ENCODE results near the gene FAM181A.

FAM181A gene

DNA sequence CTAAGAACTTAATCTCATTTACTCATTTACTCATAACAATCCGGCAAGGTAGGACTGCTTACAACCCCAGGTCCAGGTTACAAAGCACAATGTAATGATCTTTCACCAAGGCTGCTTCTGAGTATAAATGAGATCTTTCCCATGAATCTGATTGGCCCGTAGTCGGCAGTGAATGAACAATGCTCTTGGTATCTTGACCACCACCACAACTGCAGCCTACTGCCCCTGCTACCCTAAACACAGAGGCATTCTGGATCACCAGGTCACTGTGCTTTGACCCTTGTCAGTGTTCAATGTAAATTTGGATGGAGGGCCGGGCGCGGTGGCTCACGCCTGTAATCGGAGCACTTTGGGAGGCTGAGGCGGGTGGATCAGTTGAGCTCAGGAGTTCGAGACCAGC is 15.9 kb downstream of the FAM181A start:
- Histone ChIP-seq H2AFZ (ENCODE audit: low read depth, low read length, severe bottlenecking) (no peak overlapping the region), H3K79me2 (ENCODE audit: insufficient read depth, low read length) (no peaks in the 10 kb centered on the region), H3K4me2 (ENCODE audit: low read depth, low read length, poor library complexity, severe bottlenecking) (no peak overlapping the region), H3K9me2 (replicated peaks; ENCODE audit: insufficient read depth, low read length) (no peaks in the 10 kb centered on the region), H3K36me3 (ENCODE audit: low read length) (peaks cover 12% of the 10 kb centered on the region), H4K20me1 (ENCODE audit: low read depth, low read length) (no peaks in the 10 kb centered on the region), H3K9ac (ENCODE audit: low read length) (no peak overlapping the region), H3K27me3 (ENCODE audit: low read length) (no peaks in the 10 kb centered on the region), H3K4me3 (ENCODE audit: insufficient read depth, low read length, poor library complexity, severe bottlenecking) (no peak overlapping the region), H3K27ac (ENCODE audit: low read depth, low read length) (no peak overlapping the region), H3K9me3 (ENCODE audit: insufficient read depth, low read length) (no peaks in the 10 kb centered on the region), H3F3A (ENCODE audit: insufficient read depth) (peaks cover 3% of the 10 kb centered on the region; the same call in 1 of the 2 replicates)
- TF ChIP-seq, protein P1, sequence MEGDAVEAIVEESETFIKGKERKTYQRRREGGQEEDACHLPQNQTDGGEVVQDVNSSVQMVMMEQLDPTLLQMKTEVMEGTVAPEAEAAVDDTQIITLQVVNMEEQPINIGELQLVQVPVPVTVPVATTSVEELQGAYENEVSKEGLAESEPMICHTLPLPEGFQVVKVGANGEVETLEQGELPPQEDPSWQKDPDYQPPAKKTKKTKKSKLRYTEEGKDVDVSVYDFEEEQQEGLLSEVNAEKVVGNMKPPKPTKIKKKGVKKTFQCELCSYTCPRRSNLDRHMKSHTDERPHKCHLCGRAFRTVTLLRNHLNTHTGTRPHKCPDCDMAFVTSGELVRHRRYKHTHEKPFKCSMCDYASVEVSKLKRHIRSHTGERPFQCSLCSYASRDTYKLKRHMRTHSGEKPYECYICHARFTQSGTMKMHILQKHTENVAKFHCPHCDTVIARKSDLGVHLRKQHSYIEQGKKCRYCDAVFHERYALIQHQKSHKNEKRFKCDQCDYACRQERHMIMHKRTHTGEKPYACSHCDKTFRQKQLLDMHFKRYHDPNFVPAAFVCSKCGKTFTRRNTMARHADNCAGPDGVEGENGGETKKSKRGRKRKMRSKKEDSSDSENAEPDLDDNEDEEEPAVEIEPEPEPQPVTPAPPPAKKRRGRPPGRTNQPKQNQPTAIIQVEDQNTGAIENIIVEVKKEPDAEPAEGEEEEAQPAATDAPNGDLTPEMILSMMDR (IDR thresholded peaks at IDR 0.05; ENCODE audit: insufficient read depth, low read length, poor library complexity, severe bottlenecking) = no peak
- TF ChIP-seq EZH2phosphoT487 (conservative IDR thresholded peaks at IDR 0.05; ENCODE audit: low read length) = no peak

DNA sequence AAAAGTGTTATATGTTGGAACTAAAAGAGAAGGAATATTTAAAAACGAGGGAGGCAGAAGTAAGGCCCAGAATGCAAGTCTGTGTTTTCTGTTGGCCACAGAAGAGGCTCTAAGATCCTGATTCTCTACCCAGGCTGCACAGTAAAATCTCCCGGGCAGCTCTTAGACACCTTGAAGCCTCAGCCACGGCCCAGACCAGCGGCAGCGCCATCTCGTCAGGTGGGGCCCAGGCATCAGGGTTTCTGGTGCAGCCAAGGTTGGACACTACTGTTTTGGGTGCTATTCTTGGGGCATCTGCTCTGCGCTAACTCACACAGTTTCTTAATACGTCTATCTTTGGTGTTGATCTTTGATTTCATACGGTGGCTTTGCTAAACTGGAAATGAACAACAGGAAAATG is 16.8 kb downstream of the FAM181A start:
- Histone ChIP-seq H3K4me2 (ENCODE audit: low read depth, low read length, poor library complexity, severe bottlenecking) (no peak overlapping the region), H3K27ac (ENCODE audit: low read depth, low read length) (no peak overlapping the region), H3K9me3 (ENCODE audit: insufficient read depth, low read length) (no peaks in the 10 kb centered on the region), H3F3A (ENCODE audit: insufficient read depth) (peaks cover 3% of the 10 kb centered on the region; the same call in 1 of the 2 replicates), H3K79me2 (ENCODE audit: insufficient read depth, low read length) (no peaks in the 10 kb centered on the region), H3K9ac (ENCODE audit: low read length) (no peak overlapping the region), H3K36me3 (ENCODE audit: low read length) (peaks cover 12% of the 10 kb centered on the region), H4K20me1 (ENCODE audit: low read depth, low read length) (no peaks in the 10 kb centered on the region), H3K4me3 (ENCODE audit: insufficient read depth, low read length, poor library complexity, severe bottlenecking) (no peak overlapping the region), H2AFZ (ENCODE audit: low read depth, low read length, severe bottlenecking) (no peak overlapping the region), H3K27me3 (ENCODE audit: low read length) (no peaks in the 10 kb centered on the region), H3K9me2 (replicated peaks; ENCODE audit: insufficient read depth, low read length) (no peaks in the 10 kb centered on the region)
- TF ChIP-seq, protein P1 (IDR thresholded peaks at IDR 0.05; ENCODE audit: insufficient read depth, low read length, poor library complexity, severe bottlenecking) = no peak
- TF ChIP-seq EZH2phosphoT487 (conservative IDR thresholded peaks at IDR 0.05; ENCODE audit: low read length) = no peak

DNA sequence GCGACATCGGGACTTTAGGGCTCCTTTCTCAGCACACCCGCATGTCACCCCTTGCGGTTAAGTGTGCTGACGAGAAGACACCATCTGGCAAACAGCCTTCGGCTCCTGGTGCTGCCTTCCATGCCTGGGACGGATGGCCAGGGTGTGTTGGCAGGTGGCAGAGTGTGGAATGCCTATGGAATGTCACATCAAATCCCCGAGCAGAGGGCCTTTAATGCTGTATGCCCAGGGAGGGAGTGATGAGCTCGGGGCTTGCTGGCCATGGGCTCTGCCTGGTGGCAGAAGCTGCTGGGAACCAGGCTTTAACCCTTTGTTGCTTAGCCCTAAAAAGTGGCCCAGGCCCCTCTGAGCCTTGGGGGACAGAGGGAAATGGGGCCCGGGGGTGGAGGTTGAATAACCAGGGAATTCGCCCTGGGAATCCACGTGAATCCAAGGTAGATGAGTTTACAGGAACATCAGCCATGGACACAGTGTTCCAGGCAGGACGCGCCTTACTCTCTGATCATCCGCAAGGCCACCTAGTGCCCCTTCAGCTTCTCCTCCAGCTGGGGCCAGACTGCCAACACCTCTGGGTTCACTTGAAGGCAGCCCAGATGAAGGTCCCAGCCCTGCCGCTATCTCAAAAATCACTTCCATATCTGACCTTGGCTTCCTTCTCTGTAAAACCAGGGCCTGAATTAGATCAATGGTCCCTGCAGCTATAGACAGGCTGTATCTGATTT is 17.4 kb downstream of the FAM181A start:
- Histone ChIP-seq H3K9me3 (ENCODE audit: insufficient read depth, low read length) (no peaks in the 10 kb centered on the region), H3K79me2 (ENCODE audit: insufficient read depth, low read length) (no peaks in the 10 kb centered on the region), H3K9ac (ENCODE audit: low read length) (no peak overlapping the region), H3K9me2 (replicated peaks; ENCODE audit: insufficient read depth, low read length) (no peaks in the 10 kb centered on the region), H4K20me1 (ENCODE audit: low read depth, low read length) (no peaks in the 10 kb centered on the region), H3K4me3 (ENCODE audit: insufficient read depth, low read length, poor library complexity, severe bottlenecking) (no peak overlapping the region), H3K27me3 (ENCODE audit: low read length) (no peaks in the 10 kb centered on the region), H3K36me3 (ENCODE audit: low read length) (peaks cover 12% of the 10 kb centered on the region), H2AFZ (ENCODE audit: low read depth, low read length, severe bottlenecking) (no peak overlapping the region), H3K4me2 (ENCODE audit: low read depth, low read length, poor library complexity, severe bottlenecking) (no peak overlapping the region), H3K27ac (ENCODE audit: low read depth, low read length) (no peak overlapping the region), H3F3A (ENCODE audit: insufficient read depth) (peaks cover 3% of the 10 kb centered on the region; the same call in 1 of the 2 replicates)
- TF ChIP-seq, protein P1 (IDR thresholded peaks at IDR 0.05; ENCODE audit: insufficient read depth, low read length, poor library complexity, severe bottlenecking) = no peak
- TF ChIP-seq EZH2phosphoT487 (conservative IDR thresholded peaks at IDR 0.05; ENCODE audit: low read length) = no peak
